Caco-2 (cell line): ENCODE data around the gene FNDC5. TPM values are rescaled to one million over a fixed set of nuclear protein-coding genes. Genes with fewer than 3 reads are reported as not detected.

Source experiments
- BruUV-seq: library from RNA; stranded (reverse); fragments of 400-500 nt; replicated peaks from 2 replicates; lab custom pipeline; 2021; lab: Mats Ljungman, UMichigan
- CTCF ChIA-PET: fragments of 300-600 bp; sonication (Branson Sonifier 250); formaldehyde crosslinking; loops from one replicate; lab custom pipeline; 2022; ENCODE audit warnings: antibody characterized with exemption; lab: Charles Lee
- POLR2A ChIA-PET: fragments of 300-600 bp; sonication (Branson Sonifier 250); formaldehyde crosslinking; loops from one replicate; lab custom pipeline; 2022; ENCODE audit warnings: antibody characterized with exemption; lab: Charles Lee
- DNase-seq, 2 experiments: peaks; one replicate each; pipeline versions ENCODE4 v3.0.0 to v3.0.0-alpha.2; 2020 to 2022
- H3K27me3 ChIP-seq: replicated peaks from 2 replicates; pipeline ENCODE4 v1.6.0; 2011; ENCODE audit warnings: low read length; ENCODE audit not compliant: control insufficient read depth, insufficient read depth
- H3K36me3 ChIP-seq: 2 replicates; pipeline ENCODE4 v1.5.1; 2011; ENCODE audit warnings: low read length; ENCODE audit not compliant: control insufficient read depth, insufficient read depth
- H3K4me1 ChIP-seq: fragments of 250-450 bp; sonication (Bioruptor Pico); 2 replicates; pipeline ENCODE4 v1.5.1; 2020; ENCODE audit warnings: mild to moderate bottlenecking
- H3K4me3 ChIP-seq: 2 replicates; pipeline ENCODE4 v1.5.1; 2011; ENCODE audit warnings: low read depth, mild to moderate bottlenecking, control low read depth, low read length
- H3K9me3 ChIP-seq: fragments of 250-450 bp; sonication (Bioruptor Pico); 2 replicates; pipeline ENCODE4 v1.5.1; 2020; ENCODE audit warnings: mild to moderate bottlenecking, moderate library complexity
- H3K27ac Mint-ChIP-seq: one replicate; pipeline ENCODE4 v1.8.0; 2022; ENCODE audit warnings: mixed read lengths; ENCODE audit not compliant: unreplicated experiment
- H3K27me3 Mint-ChIP-seq: one replicate; pipeline ENCODE4 v1.8.0; 2022; ENCODE audit warnings: mixed read lengths; ENCODE audit not compliant: insufficient read depth, unreplicated experiment
- H3K36me3 Mint-ChIP-seq: one replicate; pipeline ENCODE4 v1.8.0; 2022; ENCODE audit warnings: mild to moderate bottlenecking, mixed read lengths; ENCODE audit not compliant: insufficient read depth, unreplicated experiment
- H3K4me1 Mint-ChIP-seq: one replicate; pipeline ENCODE4 v1.8.0; 2022; ENCODE audit warnings: low read depth, mixed read lengths; ENCODE audit not compliant: unreplicated experiment
- H3K4me3 Mint-ChIP-seq: one replicate; pipeline ENCODE4 v1.8.0; 2022; ENCODE audit warnings: mild to moderate bottlenecking, moderate library complexity, mixed read lengths; ENCODE audit not compliant: unreplicated experiment
- H3K9me3 Mint-ChIP-seq: one replicate; pipeline ENCODE4 v1.8.0; 2022; ENCODE audit warnings: mixed read lengths; ENCODE audit not compliant: unreplicated experiment
- intact Hi-C: fragments of 100-400 bp; cut with micrococcal nuclease; formaldehyde crosslinking; loops from one replicate; pipeline ENCODE4 v1.10.0; 2022; ENCODE audit not compliant: unreplicated experiment
- total RNA-seq: library from RNA; stranded (reverse); gene quantifications from 2 replicates; pipeline ENCODE4 v1.2.3, GENCODE V29; 2022
- TF ChIP-seq, protein P1 (sequence below), 2 experiments: fragments of 200-600 bp in 1 of 2; IDR thresholded peaks; 1 replicate in 1 of 2; 2 replicates in 1 of 2; pipeline versions ENCODE4 v1.5.1 to v1.8.0; 2011 to 2022; ENCODE audit warnings: antibody characterized with exemption in 1 of 2, control low read depth in 1 of 2, inconsistent platforms in 1 of 2, low read depth in 1 of 2, low read length in 1 of 2, mild to moderate bottlenecking in 1 of 2, moderate library complexity in 1 of 2; ENCODE audit not compliant: insufficient read depth in 1 of 2, severe bottlenecking in 1 of 2, unreplicated experiment in 1 of 2

The FNDC5 gene
- total RNA-seq, 1 experiment from 2014 or later, result 1.1 TPM

DNA sequence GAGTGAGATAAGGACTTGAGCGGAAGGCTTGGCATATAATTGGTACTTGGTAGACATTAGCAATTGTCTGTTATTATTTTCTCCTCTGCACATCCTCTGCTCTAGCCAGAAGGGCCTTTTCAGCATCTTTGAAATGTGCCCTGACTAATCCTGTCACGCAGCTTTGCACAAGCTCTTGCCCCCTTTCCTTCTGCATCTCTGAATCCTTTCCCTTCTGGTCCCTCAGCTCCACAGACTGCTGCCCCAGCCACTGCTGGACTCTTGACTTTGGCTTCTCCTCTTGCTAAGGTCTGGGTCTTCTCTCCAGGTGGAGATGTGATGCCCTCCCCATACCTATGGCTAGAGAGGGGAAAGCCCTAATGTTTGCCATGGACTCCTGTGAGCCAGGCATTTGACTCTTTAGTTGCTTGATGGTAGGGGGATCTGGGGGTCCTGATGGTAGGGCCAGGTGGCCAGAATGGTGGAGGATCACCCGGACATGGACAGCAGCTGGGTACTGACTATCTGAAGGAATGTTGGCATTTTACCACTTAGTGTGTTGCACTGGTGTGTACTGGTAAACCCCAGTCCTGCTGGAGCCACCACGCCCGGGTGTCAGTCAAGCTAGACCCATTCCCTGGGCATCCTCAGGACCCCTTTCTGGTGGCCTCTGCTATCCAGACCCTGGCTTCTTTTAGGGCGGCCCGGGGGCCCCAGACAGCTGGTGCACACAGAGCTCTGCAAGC is 20.0 kb upstream of the FNDC5 start:
- Mint-ChIP-seq H3K27ac (no peak overlapping the region), H3K36me3 (peaks cover 6% of the 10 kb centered on the region), H3K9me3 (no peaks in the 10 kb centered on the region), H3K4me3 (no peak overlapping the region), H3K4me1 (peaks cover 8% of the 10 kb centered on the region), H3K27me3 (peaks cover 3% of the 10 kb centered on the region)
- no peaks in the 10 kb centered on the region for H3K36me3 ChIP-seq
- H3K27me3 ChIP-seq, result no peaks in the 10 kb centered on the region
- BruUV-seq, result no TSS peak
- TF ChIP-seq, protein P1, sequence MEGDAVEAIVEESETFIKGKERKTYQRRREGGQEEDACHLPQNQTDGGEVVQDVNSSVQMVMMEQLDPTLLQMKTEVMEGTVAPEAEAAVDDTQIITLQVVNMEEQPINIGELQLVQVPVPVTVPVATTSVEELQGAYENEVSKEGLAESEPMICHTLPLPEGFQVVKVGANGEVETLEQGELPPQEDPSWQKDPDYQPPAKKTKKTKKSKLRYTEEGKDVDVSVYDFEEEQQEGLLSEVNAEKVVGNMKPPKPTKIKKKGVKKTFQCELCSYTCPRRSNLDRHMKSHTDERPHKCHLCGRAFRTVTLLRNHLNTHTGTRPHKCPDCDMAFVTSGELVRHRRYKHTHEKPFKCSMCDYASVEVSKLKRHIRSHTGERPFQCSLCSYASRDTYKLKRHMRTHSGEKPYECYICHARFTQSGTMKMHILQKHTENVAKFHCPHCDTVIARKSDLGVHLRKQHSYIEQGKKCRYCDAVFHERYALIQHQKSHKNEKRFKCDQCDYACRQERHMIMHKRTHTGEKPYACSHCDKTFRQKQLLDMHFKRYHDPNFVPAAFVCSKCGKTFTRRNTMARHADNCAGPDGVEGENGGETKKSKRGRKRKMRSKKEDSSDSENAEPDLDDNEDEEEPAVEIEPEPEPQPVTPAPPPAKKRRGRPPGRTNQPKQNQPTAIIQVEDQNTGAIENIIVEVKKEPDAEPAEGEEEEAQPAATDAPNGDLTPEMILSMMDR (IDR thresholded peaks at IDR 0.05; ENCODE audit: insufficient read depth in 1 of 2, low read depth in 1 of 2, low read length in 1 of 2, severe bottlenecking in 1 of 2, unreplicated experiment in 1 of 2), result no peak
- H3K9me3 ChIP-seq, result no peaks in the 10 kb centered on the region
- intact Hi-C loops, result no loop called here
- ChIA-PET POLR2A (no interaction called here), CTCF (interaction anchor here (0.5 kb wide), 1 partner anchor 97 kb away, joined by 3 read pairs; no protein-coding TSS in a partner anchor)
- DNase-seq, result no peak
- no peaks in the 10 kb centered on the region for H3K4me1 ChIP-seq
- no peak overlapping the region for H3K4me3 ChIP-seq

DNA sequence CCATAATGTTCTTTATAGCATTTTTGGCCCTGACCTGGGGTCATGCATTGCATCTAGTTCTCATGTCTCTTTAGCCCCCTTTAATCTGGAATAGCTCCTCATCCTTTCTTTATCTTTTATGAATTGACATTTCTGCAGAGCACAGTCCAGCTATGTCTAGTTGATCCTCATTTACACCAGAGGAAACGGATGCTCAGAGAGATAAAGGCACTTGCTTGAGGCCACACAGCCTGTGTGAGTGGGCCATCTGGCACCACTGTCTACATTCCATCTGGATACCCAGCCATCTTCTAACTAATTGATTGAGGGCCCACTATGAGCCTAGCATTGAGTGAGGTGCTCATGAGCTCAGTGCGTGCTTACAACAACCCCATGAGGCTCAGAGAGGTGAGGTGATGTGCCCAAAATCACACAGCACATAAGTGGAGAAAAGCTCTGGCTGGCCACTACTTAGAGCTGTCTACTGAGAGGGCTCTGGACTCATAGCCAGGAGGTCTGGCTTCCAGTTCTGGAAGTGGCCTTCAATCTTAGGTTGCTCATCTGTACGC is 19.1 kb upstream of the FNDC5 start:
- H3K27me3 Mint-ChIP-seq, result peaks cover 3% of the 10 kb centered on the region
- POLR2A ChIA-PET, result no interaction called here

DNA sequence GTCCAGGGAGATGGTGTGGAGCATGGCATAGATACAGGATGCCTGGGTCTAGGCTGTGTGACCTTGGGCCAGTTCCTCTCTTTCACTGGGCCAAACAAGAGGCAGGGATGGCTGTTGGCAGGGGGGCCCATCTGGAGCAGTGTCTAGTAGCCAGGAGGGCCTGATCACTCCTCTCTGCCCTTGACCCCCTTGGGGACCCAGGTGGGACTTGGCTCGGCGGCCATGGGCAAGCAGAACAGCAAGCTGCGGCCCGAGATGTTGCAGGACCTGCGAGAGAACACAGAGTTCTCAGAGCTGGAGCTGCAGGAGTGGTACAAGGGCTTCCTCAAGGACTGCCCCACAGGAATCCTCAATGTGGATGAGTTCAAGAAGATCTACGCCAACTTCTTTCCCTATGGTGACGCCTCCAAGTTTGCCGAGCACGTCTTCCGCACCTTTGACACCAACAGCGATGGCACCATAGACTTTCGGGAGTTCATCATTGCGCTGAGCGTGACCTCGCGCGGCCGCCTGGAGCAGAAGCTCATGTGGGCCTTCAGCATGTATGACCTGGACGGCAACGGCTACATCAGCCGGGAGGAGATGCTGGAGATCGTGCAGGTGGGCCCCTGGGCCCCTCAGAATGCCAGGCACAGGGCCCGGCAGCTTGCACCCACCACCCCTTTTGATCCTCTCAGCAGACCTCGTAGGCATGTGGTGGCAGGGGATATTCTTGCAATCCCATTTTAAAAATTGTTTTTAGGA is 18.1 kb upstream of the FNDC5 start:
- Histone ChIP-seq H3K36me3 (no peaks in the 10 kb centered on the region), H3K9me3 (no peaks in the 10 kb centered on the region), H3K4me1 (no peaks in the 10 kb centered on the region), H3K27me3 (no peaks in the 10 kb centered on the region), H3K4me3 (no peak overlapping the region)
- H3K36me3 Mint-ChIP-seq, result peaks cover 7% of the 10 kb centered on the region
- CTCF ChIA-PET, result no interaction called here
- POLR2A ChIA-PET, result no interaction called here
- BruUV-seq, result no TSS peak
- no peak overlapping the region for H3K27ac Mint-ChIP-seq
- no peak overlapping the region for H3K4me3 Mint-ChIP-seq
- peaks cover 8% of the 10 kb centered on the region for H3K4me1 Mint-ChIP-seq
- no peaks in the 10 kb centered on the region for H3K9me3 Mint-ChIP-seq
- TF ChIP-seq, protein P1 (IDR thresholded peaks at IDR 0.05; ENCODE audit: insufficient read depth in 1 of 2, low read depth in 1 of 2, low read length in 1 of 2, severe bottlenecking in 1 of 2, unreplicated experiment in 1 of 2), result no peak
- H3K27me3 Mint-ChIP-seq, result peaks cover 3% of the 10 kb centered on the region
- intact Hi-C loops, result no loop called here
- no peak for DNase-seq

More for the DNA sequence above, 19.1 kb upstream of the FNDC5 start:
- DNase-seq, result no peak
- H3K4me1 ChIP-seq, result no peaks in the 10 kb centered on the region
- no TSS peak for BruUV-seq
- no peak overlapping the region for H3K27ac Mint-ChIP-seq
- intact Hi-C loops, result no loop called here
- H3K36me3 ChIP-seq, result no peaks in the 10 kb centered on the region
- no peaks in the 10 kb centered on the region for H3K9me3 ChIP-seq
- CTCF ChIA-PET, result interaction anchor here (0.5 kb wide), 1 partner anchor 98 kb away, joined by 3 read pairs; no protein-coding TSS in a partner anchor
- peaks cover 6% of the 10 kb centered on the region for H3K36me3 Mint-ChIP-seq
- peaks cover 8% of the 10 kb centered on the region for H3K4me1 Mint-ChIP-seq
- no peak overlapping the region for H3K4me3 Mint-ChIP-seq
- H3K9me3 Mint-ChIP-seq, result no peaks in the 10 kb centered on the region
- H3K27me3 ChIP-seq, result no peaks in the 10 kb centered on the region
- TF ChIP-seq, protein P1 (IDR thresholded peaks at IDR 0.05; ENCODE audit: insufficient read depth in 1 of 2, low read depth in 1 of 2, low read length in 1 of 2, severe bottlenecking in 1 of 2, unreplicated experiment in 1 of 2), result no peak
- no peak overlapping the region for H3K4me3 ChIP-seq
